ENCODE data around the gene GLDC.

Gene GLDC

DNA sequence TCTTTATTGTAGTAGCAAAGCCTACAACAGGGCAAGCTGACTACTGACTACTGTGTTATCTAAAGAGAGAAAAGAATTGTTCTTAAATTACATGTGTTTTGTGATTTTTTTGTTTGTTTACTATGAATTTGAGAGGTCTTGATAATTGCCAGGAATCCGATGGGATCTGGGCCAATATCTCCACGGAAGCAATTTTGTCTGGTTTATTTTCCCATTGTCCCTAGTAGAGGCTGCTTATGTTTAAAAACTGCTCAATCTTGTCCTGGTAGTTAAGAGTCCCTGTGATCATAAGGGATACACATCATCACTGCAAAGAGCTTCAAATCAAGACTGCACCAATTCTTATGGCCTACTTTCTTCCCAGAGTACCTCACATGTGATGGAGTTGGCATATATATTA is 94.4 kb downstream of the GLDC start:
- TF ChIP-seq POLR2AphosphoS5 (IDR thresholded peaks at IDR 0.05; ENCODE audit: low read depth, low read length): no peak
- no peak for TF ChIP-seq FOXP2 (optimal IDR thresholded peaks at IDR 0.05; ENCODE audit: borderline replicate concordance, extremely low read depth, extremely low read length, insufficient read depth)
- TF ChIP-seq TAF1 (IDR thresholded peaks at IDR 0.05; ENCODE audit: borderline replicate concordance, insufficient read depth, low read length): no peak
- TF ChIP-seq, protein P1, sequence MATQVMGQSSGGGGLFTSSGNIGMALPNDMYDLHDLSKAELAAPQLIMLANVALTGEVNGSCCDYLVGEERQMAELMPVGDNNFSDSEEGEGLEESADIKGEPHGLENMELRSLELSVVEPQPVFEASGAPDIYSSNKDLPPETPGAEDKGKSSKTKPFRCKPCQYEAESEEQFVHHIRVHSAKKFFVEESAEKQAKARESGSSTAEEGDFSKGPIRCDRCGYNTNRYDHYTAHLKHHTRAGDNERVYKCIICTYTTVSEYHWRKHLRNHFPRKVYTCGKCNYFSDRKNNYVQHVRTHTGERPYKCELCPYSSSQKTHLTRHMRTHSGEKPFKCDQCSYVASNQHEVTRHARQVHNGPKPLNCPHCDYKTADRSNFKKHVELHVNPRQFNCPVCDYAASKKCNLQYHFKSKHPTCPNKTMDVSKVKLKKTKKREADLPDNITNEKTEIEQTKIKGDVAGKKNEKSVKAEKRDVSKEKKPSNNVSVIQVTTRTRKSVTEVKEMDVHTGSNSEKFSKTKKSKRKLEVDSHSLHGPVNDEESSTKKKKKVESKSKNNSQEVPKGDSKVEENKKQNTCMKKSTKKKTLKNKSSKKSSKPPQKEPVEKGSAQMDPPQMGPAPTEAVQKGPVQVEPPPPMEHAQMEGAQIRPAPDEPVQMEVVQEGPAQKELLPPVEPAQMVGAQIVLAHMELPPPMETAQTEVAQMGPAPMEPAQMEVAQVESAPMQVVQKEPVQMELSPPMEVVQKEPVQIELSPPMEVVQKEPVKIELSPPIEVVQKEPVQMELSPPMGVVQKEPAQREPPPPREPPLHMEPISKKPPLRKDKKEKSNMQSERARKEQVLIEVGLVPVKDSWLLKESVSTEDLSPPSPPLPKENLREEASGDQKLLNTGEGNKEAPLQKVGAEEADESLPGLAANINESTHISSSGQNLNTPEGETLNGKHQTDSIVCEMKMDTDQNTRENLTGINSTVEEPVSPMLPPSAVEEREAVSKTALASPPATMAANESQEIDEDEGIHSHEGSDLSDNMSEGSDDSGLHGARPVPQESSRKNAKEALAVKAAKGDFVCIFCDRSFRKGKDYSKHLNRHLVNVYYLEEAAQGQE (IDR thresholded peaks at IDR 0.05; ENCODE audit: insufficient read depth in 1 of 2, low read depth in 2 of 2, low read length in 2 of 2): no peak
- TF ChIP-seq SIN3A (IDR thresholded peaks at IDR 0.05; ENCODE audit: borderline replicate concordance, insufficient read depth, low read length): no peak

DNA sequence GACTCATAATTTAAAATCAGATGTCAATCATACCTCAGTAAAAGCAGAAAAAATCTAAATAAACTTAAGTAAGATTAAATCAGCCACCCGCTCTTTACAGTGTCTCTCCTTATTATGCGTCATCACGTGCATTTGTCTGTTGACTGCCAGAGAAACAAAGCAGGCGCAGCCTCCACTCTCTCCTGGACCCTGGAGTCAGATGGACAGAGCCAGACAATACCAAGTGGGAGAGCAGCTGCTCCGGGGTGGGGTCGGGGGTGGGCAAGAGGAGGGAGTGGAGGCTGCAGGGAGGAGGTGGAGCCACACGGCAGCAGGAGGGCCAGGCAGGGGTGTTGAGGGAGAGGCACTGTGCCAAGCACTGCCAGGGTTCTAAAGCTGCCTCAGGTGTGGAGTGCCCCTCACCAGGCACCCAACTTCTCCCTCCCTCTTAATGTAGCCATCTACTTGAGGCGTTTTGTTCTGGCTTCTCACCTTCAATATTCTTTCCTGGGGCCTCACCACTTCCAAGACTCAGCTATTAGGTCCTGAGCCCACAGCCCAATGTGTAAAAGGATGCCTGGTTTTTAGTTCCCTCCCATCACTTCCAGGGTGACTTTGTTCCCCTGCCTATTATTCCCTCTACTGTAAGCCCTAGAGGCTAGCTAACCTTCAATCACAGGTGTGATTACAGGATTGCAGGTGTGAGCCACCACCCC is 96.3 kb downstream of the GLDC start:
- TF ChIP-seq POLR2AphosphoS5 (IDR thresholded peaks at IDR 0.05; ENCODE audit: low read depth, low read length) (no peak), TAF1 (IDR thresholded peaks at IDR 0.05; ENCODE audit: borderline replicate concordance, insufficient read depth, low read length) (no peak), SIN3A (IDR thresholded peaks at IDR 0.05; ENCODE audit: borderline replicate concordance, insufficient read depth, low read length) (no peak), FOXP2 (optimal IDR thresholded peaks at IDR 0.05; ENCODE audit: borderline replicate concordance, extremely low read depth, extremely low read length, insufficient read depth) (no peak)
- TF ChIP-seq, protein P1 (IDR thresholded peaks at IDR 0.05; ENCODE audit: insufficient read depth in 1 of 2, low read depth in 2 of 2, low read length in 2 of 2): no peak

DNA sequence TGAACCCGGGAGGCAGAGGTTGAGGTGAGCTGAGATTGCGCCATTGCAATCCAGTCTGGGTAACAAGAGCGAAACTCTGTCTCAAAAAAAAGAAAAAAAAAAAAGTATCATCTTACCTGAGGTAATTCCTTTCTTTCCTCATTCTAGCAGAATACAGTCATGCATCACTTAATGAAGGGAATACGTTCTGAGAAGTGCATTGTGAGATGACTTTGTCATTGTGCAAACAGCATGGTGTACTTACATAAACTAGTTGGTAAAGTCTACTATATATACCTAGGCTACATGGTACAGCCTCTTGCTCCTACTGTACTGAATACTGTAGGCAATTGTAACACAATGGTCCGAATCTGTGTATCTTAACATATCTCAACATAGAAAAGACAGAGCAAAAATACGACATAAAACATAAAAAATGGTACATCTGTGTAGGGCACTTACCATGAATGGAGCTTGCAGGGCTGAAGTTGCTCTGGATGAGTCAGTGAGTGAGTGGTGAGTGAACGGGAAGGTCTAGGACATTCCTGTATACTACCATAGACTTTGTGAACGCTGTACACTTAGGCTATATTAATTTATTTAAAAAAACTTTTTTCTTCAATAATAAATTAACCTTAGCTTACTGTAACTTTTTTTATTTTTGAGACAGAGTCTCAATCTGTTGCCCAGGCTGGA is 100.4 kb downstream of the GLDC start:
- TF ChIP-seq POLR2AphosphoS5 (IDR thresholded peaks at IDR 0.05; ENCODE audit: low read depth, low read length): no peak
- TF ChIP-seq TAF1 (IDR thresholded peaks at IDR 0.05; ENCODE audit: borderline replicate concordance, insufficient read depth, low read length): no peak
- TF ChIP-seq SIN3A (IDR thresholded peaks at IDR 0.05; ENCODE audit: borderline replicate concordance, insufficient read depth, low read length): no peak
- TF ChIP-seq, protein P1 (IDR thresholded peaks at IDR 0.05; ENCODE audit: insufficient read depth in 1 of 2, low read depth in 2 of 2, low read length in 2 of 2): no peak
- no peak for TF ChIP-seq FOXP2 (optimal IDR thresholded peaks at IDR 0.05; ENCODE audit: borderline replicate concordance, extremely low read depth, extremely low read length, insufficient read depth)

DNA sequence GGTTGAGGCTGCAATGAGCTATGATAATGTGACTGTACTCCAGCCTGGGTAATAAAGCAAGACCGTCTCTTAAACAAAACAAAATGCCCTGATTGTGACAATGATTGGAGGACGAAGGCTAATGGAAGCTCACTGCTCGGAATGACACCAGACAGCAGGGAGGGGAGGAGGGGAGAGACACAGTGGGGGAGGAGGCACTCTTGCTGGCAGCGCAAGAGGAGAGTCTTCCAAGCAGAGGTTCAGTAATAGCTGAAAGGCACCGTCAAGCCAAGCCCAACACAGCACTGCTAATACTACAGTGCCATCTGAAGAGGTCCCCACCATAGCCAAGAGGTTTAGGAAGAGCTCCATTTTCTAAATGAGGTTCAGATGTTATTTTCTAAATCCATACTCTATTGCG is 102.3 kb downstream of the GLDC start:
- no peak for TF ChIP-seq POLR2AphosphoS5 (IDR thresholded peaks at IDR 0.05; ENCODE audit: low read depth, low read length)
- TF ChIP-seq SIN3A (IDR thresholded peaks at IDR 0.05; ENCODE audit: borderline replicate concordance, insufficient read depth, low read length): no peak
- TF ChIP-seq, protein P1 (IDR thresholded peaks at IDR 0.05; ENCODE audit: insufficient read depth in 1 of 2, low read depth in 2 of 2, low read length in 2 of 2): no peak
- no peak for TF ChIP-seq FOXP2 (optimal IDR thresholded peaks at IDR 0.05; ENCODE audit: borderline replicate concordance, extremely low read depth, extremely low read length, insufficient read depth)
- TF ChIP-seq TAF1 (IDR thresholded peaks at IDR 0.05; ENCODE audit: borderline replicate concordance, insufficient read depth, low read length): no peak
